ENCODE data around the gene CTNND2.

CTNND2 gene

DNA sequence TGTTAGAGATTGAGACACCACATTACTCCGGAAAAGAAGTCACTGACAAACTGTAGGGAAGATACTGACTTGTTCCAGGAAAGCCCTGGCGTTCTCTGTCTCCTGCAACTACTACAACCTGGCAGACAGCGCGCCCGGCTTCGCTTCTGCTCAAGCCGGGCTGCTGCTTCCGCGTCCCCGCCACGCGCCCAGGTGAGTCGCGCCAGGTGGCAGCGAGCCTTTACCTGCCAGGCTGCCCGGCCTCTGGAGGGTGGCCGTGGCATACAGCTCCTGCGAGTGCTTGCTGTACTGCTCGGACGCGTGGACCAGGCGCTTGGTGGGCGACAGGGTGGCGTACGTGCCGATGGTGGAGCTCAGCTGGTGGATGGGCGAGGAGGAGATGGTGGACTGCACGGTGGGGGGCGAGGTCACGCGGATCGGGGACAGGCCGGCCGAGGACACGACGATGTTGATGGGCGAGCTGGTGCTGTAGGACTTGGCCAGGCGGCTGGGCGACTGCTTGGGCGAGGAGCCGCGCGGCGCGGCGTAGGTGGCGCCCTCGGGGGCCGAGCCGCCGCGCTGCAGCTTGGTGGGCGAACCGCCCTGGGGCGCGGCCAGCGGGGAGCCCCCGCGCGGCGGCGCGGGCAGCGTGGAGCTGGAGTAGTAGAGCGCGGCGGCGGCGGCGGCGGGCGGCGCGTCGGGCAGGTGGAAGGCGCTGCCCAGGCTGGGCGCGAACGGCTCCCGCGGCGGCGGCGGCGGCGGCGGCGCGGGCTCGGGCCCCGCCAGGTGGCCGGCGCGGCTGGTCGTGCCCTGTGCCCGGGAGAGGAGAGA lies 519.6 kb downstream of the CTNND2 start:
- TF ChIP-seq, protein P1, sequence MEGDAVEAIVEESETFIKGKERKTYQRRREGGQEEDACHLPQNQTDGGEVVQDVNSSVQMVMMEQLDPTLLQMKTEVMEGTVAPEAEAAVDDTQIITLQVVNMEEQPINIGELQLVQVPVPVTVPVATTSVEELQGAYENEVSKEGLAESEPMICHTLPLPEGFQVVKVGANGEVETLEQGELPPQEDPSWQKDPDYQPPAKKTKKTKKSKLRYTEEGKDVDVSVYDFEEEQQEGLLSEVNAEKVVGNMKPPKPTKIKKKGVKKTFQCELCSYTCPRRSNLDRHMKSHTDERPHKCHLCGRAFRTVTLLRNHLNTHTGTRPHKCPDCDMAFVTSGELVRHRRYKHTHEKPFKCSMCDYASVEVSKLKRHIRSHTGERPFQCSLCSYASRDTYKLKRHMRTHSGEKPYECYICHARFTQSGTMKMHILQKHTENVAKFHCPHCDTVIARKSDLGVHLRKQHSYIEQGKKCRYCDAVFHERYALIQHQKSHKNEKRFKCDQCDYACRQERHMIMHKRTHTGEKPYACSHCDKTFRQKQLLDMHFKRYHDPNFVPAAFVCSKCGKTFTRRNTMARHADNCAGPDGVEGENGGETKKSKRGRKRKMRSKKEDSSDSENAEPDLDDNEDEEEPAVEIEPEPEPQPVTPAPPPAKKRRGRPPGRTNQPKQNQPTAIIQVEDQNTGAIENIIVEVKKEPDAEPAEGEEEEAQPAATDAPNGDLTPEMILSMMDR (IDR thresholded peaks at IDR 0.05; ENCODE audit: control insufficient read depth, extremely low read depth, insufficient read depth): peak; percentile 3; the same call in 1 of the 2 replicates
- peak; percentile 6 for DNase-seq (ENCODE audit: low read depth)
- H3K4me3 ChIP-seq (ENCODE audit: low read depth, low read length): peak overlapping the region; percentile 25; the same call in 1 of the 2 replicates

DNA sequence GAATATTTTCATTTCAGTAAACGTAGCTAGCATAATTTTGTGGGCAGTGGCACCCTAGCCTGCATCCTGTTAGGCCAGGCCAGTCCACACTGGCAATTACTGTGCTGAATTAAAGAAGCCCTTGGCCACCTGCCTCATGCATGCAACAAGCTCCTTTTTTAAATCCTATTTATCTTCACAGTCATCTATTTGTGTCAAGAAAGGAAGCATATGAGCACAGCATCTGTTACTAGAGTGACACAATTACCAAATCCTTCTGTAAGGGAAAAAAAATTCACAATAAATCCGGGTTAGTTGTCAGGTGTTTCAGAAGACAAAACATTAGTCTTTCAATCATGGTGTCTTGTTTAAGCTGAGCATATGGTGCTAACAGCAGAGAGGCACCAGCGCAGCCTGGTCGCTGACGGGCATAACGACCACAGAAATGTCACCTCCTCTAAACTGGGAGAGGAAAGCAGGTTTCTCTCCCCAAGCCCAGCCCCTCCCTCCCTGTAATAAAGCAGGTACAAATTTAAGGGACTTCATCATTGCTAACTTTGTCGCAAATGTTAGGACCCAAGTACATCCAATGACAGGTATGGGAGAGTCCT lies 520.6 kb downstream of the CTNND2 start:
- DNase-seq (ENCODE audit: low read depth): no peak
- TF ChIP-seq, protein P1 (IDR thresholded peaks at IDR 0.05; ENCODE audit: control insufficient read depth, extremely low read depth, insufficient read depth): no peak
- no peak overlapping the region for H3K4me3 ChIP-seq (ENCODE audit: low read depth, low read length)

DNA sequence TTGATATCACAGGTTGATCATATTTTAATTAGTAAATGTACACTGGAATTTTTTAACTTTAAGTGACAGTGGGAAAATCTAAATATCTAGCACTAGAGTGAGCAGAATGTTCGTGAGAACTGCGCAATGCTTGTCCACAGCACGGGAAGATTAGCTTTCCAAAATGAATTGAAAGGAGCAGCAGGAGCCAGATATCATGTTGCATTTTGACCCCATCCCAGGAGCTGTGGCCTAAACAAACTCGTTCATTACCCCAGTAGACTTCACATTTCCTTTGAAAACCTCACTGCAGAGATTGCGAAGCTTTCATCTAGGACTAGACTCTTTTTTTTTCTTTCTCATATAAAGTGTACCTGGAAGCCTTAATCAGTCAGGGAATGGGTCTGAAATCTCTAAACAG lies 525.8 kb downstream of the CTNND2 start:
- DNase-seq (ENCODE audit: low read depth): no peak
- no peak overlapping the region for H3K4me3 ChIP-seq (ENCODE audit: low read depth, low read length)
- TF ChIP-seq, protein P1 (IDR thresholded peaks at IDR 0.05; ENCODE audit: control insufficient read depth, extremely low read depth, insufficient read depth): no peak

DNA sequence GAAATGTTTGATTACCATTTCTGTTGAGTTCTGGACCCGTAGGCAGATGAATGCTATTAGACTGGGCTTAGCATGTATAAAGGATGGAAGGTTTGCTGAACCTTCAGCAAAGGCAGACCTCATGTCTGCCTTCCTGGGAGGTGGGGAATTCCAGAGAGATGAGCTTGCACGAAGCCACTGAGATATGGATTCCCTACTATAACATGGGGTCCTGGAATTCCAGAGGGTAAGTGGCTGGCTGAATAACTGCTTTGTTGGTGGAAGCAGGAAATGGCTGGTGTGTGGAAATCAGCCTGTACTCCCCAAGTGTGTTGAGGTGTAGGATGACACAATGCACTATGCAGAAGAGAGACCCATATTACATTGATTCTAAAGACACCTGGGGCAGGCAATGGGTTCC lies 526.4 kb downstream of the CTNND2 start:
- TF ChIP-seq, protein P1 (IDR thresholded peaks at IDR 0.05; ENCODE audit: control insufficient read depth, extremely low read depth, insufficient read depth): no peak
- DNase-seq (ENCODE audit: low read depth): no peak
- no peak overlapping the region for H3K4me3 ChIP-seq (ENCODE audit: low read depth, low read length)

DNA sequence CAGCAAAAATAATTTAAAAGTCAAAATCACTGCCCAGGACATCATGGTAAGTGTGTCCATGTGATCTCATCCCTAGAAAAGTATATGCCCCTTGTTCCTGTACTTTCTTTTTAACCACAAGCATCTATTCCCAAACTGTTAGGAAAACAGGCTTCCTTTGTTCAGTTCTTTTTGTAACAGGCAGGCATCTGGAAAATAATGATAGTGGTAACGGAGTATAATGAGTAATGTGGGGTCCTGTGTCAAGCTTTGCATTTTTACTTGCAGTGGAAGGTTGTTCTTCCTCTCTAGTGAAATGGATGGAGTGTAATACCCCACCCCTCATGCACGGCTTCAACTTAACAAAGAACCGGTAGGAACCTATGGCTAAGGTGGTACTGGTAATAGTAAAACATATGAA lies 532.1 kb downstream of the CTNND2 start:
- TF ChIP-seq, protein P1 (IDR thresholded peaks at IDR 0.05; ENCODE audit: control insufficient read depth, extremely low read depth, insufficient read depth): no peak
- H3K4me3 ChIP-seq (ENCODE audit: low read depth, low read length): no peak overlapping the region
- no peak for DNase-seq (ENCODE audit: low read depth)

DNA sequence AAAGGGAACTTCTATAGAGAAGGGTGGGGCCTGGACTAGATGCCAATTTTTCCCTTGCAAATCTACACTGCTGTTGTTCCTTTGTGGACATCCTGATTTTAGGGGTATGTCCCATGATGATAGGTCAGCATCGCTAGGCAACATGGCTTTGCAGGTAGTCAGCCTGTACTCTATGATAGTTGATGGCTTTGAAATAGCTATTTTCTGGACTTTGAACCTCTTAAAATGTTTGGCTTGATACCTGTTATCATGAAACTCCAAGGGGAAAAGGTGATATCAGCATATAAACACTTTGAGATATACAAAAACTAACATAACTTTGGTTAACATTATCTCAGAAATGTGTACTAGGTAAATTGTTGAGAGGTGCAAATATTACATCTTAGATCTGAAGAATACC lies 533.2 kb downstream of the CTNND2 start:
- H3K4me3 ChIP-seq (ENCODE audit: low read depth, low read length): no peak overlapping the region
- TF ChIP-seq, protein P1 (IDR thresholded peaks at IDR 0.05; ENCODE audit: control insufficient read depth, extremely low read depth, insufficient read depth): no peak
- no peak for DNase-seq (ENCODE audit: low read depth)

All from LNCaP clone FGC (cell line).